IPS-18a (cell line): ENCODE data around the gene SLC12A3.
"Not testable (repeated sequence)": the region's sequence is repeated elsewhere in the genome, so short reads cannot be mapped to it uniquely, and the experiment has no call there.

ENCODE experiments used
- H3K27ac ChIP-seq: one replicate; pipeline ENCODE4 v1.5.1; 2013; ENCODE audit warnings: low read length
- H3K27me3 ChIP-seq: one replicate; pipeline ENCODE4 v1.6.1; 2013; ENCODE audit warnings: mild to moderate bottlenecking, low read length; ENCODE audit not compliant: control insufficient read depth, insufficient read depth
- H3K36me3 ChIP-seq: one replicate; pipeline ENCODE4 v1.6.1; 2013; ENCODE audit warnings: low read depth, low read length; ENCODE audit not compliant: control insufficient read depth
- H3K4me1 ChIP-seq: one replicate; pipeline ENCODE4 v1.6.1; 2013; ENCODE audit warnings: low read depth, low read length; ENCODE audit not compliant: control insufficient read depth
- H3K4me3 ChIP-seq: one replicate; pipeline ENCODE4 v1.5.1; 2013; ENCODE audit warnings: low read length
- H3K9ac ChIP-seq: one replicate; pipeline ENCODE4 v1.6.1; 2013; ENCODE audit warnings: mild to moderate bottlenecking, low read length, moderate library complexity
- H3K9me3 ChIP-seq: one replicate; pipeline ENCODE4 v1.6.1; 2013; ENCODE audit warnings: low read depth, low read length; ENCODE audit not compliant: control insufficient read depth

Gene SLC12A3

GRCh38 chr16:56931892-56932720 is 67.1 kb downstream of the SLC12A3 start, which contains the start of gene HERPUD1:
HERPUD1 (plus strand) TSS chr16:56932142; CDS start chr16:56932245, 103 bp downstream.
- Histone ChIP-seq H3K4me1 (peaks cover 21% of the 10 kb centered on the region), H3K9ac (peak within 1 kb of the TSS; percentile 80), H3K36me3 (peaks cover 21% of the 10 kb centered on the region), H3K4me3 (peak within 1 kb of the TSS; percentile 86), H3K9me3 (no peaks in the 10 kb centered on the region), H3K27me3 (no peaks in the 10 kb centered on the region), H3K27ac (peak within 1 kb of the TSS; percentile 84)

DNA sequence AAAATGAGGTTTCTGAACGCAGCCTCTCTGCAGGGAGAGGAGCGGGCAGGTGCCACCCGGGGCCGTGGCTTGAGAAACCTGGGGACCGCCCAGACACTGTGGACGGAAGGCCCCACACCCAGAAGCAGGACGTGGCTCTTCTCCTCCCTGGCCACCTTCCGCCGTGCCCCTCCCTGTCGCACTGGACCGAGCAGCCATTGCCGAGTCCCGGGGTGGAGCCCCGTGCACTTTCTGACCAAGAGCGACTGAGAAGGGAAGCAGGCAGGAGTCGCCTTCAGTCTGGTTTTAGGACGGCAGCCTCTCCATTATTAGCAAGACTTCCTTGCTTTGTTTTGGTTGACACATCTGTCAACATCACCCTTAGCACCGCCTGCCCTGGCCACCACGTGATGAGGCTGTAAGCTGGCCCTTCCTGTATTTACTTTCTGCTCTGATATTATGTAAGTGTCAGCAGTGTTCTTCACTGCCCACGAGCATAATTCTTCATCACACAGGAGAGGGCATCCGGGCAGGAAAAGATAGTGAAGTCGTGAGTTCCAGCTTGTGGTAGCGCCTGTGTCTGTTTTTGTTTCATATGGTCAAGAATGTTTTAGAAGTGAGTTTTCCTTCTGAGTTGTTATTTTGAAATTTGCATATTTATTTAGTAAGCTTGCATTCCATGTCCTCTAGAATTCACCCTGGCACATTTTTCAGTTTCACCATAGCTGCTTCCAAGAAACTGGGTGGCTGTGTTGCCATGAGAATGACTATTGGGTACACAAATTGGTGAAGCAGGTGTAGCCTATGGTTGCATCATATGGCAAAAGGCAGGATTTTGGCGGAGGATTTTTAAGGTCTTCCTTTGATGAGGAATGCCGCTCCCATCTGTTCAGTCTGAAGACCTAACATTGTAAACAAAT is 68.0 kb downstream of the SLC12A3 start:
- no peak overlapping the region for H3K27ac ChIP-seq
- H3K9me3 ChIP-seq = no peaks in the 10 kb centered on the region
- peaks cover 21% of the 10 kb centered on the region for H3K4me1 ChIP-seq
- peak overlapping the region; percentile 80 for H3K9ac ChIP-seq
- H3K36me3 ChIP-seq = peaks cover 29% of the 10 kb centered on the region
- H3K4me3 ChIP-seq = peak overlapping the region; percentile 86
- H3K27me3 ChIP-seq = no peaks in the 10 kb centered on the region

DNA sequence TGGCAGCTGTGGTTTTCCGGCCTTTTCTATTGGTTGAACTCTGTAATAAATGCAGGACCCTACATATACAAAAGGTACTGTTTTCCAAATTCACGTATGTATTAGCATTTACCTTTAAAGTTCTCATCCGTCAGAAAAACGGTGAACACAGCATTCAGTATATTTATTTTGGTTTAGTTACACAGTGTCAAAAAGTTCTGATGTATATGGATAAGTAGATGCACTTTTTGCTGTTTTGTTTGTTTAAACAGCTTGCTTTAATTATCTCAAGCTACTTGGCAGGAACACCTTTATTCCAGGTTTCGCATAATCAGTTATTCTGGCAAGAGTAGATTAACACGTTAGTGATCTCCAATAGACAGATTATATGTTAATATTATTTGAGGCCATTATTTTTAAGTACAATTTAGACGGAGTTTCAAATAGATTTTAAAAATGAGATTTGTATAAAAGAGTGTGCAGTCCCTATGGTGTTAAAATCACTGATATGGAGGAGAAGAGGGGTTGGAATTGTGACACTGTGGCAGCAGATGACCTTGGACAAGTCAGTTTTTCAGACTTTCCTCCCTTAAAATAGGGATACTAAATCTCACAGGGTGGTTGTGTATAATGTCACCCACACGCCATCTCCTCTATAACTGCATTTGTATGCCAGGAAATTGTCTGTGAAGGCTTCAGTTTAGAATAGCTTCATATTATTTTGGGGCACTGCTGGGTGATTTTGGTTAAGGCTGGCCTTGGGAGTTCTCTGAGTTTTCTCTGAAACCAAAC is 69.0 kb downstream of the SLC12A3 start:
- H3K9me3 ChIP-seq = no peaks in the 10 kb centered on the region
- peak overlapping the region; percentile 80 for H3K9ac ChIP-seq
- peaks cover 21% of the 10 kb centered on the region for H3K4me1 ChIP-seq
- H3K36me3 ChIP-seq = peaks cover 40% of the 10 kb centered on the region
- no peak overlapping the region for H3K27ac ChIP-seq
- no peaks in the 10 kb centered on the region for H3K27me3 ChIP-seq
- peak overlapping the region; percentile 86 for H3K4me3 ChIP-seq

GRCh38 chr16:56934599-56935145 is 69.7 kb downstream of the SLC12A3 start:
- not testable (repeated sequence) for H3K9ac ChIP-seq, H3K4me3 ChIP-seq, H3K27ac ChIP-seq, H3K9me3 ChIP-seq, H3K27me3 ChIP-seq
- Histone ChIP-seq H3K36me3 (peaks cover 46% of the 10 kb centered on the region), H3K4me1 (peaks cover 21% of the 10 kb centered on the region)

DNA sequence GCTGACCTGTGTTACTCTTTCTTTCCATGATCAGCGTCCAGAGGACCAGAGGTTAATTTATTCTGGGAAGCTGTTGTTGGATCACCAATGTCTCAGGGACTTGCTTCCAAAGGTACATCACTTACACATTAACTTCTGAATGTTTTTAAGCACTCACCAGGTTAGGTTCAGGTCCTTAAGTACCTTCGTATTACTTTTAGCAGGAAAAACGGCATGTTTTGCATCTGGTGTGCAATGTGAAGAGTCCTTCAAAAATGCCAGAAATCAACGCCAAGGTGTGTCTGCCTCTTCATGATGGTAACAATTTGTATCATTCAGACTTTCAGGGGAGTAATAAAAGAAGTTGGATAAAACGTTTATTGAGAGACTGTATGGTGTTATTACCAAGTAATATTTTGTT is 70.2 kb downstream of the SLC12A3 start:
- Histone ChIP-seq H3K36me3 (peaks cover 51% of the 10 kb centered on the region), H3K27ac (no peak overlapping the region), H3K4me3 (no peak overlapping the region), H3K27me3 (no peaks in the 10 kb centered on the region), H3K9me3 (no peaks in the 10 kb centered on the region), H3K9ac (no peak overlapping the region), H3K4me1 (peaks cover 21% of the 10 kb centered on the region)

DNA sequence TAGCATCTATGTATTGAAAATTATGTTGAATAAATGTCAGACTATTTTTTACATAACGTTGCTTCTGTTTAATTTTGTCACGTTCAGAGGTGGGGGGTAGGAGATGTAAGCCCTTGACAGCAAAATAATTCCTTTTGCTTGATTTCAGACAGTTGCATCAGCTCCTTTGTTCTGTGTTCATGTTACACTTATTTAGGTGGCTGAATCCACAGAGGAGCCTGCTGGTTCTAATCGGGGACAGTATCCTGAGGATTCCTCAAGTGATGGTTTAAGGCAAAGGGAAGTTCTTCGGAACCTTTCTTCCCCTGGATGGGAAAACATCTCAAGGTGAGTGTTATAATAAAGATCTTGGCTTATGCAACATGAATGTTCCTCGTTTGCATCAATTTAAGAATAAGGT is 71.5 kb downstream of the SLC12A3 start:
- H3K4me3 ChIP-seq = no peak overlapping the region
- no peaks in the 10 kb centered on the region for H3K9me3 ChIP-seq
- no peak overlapping the region for H3K27ac ChIP-seq
- H3K27me3 ChIP-seq = no peaks in the 10 kb centered on the region
- H3K4me1 ChIP-seq = peaks cover 10% of the 10 kb centered on the region
- peaks cover 61% of the 10 kb centered on the region for H3K36me3 ChIP-seq
- H3K9ac ChIP-seq = no peak overlapping the region

DNA sequence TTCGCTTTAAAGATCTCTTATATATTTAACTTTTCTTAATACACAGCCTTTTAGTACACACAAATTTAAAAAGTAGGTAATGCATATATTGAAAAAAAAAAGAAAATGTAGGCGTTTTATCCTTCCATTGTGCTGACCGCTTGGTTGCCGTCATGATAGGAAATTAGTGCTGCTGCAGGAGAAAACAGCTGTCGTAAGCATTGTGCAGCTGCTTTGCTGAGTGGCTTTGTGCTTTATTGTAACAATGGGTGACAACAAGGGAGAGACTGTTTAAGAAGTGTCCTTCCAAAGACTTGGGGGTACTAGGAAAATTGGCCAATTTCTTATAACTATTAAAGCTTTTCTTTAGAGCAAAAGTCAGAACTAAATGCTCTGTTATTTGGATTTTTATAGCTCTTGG is 71.9 kb downstream of the SLC12A3 start:
- no peak overlapping the region for H3K9ac ChIP-seq
- no peak overlapping the region for H3K4me3 ChIP-seq
- H3K36me3 ChIP-seq = peaks cover 64% of the 10 kb centered on the region
- H3K9me3 ChIP-seq = no peaks in the 10 kb centered on the region
- peaks cover 10% of the 10 kb centered on the region for H3K4me1 ChIP-seq
- no peaks in the 10 kb centered on the region for H3K27me3 ChIP-seq
- H3K27ac ChIP-seq = no peak overlapping the region

DNA sequence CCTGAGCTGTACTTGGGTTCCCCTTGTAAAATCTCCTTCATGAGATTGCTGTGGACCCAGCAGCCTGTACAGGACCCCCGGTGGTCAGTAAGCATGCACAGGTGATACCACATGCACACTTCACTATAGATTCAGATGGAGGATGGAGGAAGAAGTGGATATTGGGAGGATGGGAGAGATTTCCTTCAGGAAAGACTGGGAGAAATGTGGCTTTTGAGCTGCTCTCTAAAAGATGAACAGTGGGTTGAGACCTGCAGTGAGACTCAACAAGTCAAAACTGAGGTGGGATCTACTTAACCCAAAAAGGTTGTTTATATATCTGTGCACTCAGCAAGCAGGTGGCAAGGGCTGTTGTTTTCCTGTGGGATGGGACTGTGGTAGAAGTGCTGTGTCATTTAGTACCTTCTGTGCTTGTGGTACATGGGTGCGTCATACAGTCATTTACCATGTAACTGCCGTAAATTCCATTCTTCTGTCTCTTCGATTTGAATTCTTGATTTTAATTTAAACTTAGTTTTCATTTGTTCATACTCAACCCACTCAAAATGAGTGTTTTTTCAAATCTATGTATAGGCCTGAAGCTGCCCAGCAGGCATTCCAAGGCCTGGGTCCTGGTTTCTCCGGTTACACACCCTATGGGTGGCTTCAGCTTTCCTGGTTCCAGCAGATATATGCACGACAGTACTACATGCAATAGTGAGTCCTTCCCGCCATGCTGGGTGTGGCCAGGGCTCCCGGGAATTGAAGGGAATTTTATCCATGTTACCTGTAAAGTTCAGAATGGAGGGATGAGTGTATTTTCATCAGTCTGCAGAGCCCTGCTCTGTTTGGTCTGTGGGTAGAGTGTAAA is 73.9 kb downstream of the SLC12A3 start:
- Histone ChIP-seq H3K27me3 (no peaks in the 10 kb centered on the region), H3K4me1 (peaks cover under 1% of the 10 kb centered on the region), H3K36me3 (peaks cover 84% of the 10 kb centered on the region), H3K27ac (no peak overlapping the region), H3K4me3 (no peak overlapping the region), H3K9ac (no peak overlapping the region), H3K9me3 (no peaks in the 10 kb centered on the region)

GRCh38 chr16:56939801-56940200 is 74.8 kb downstream of the SLC12A3 start:
- Histone ChIP-seq H3K4me3 (no peak overlapping the region), H3K9ac (no peak overlapping the region), H3K27me3 (no peaks in the 10 kb centered on the region), H3K9me3 (no peaks in the 10 kb centered on the region), H3K4me1 (no peaks in the 10 kb centered on the region), H3K36me3 (peaks cover 91% of the 10 kb centered on the region), H3K27ac (no peak overlapping the region)

- Histone ChIP-seq H3K27me3 (no peaks in the 10 kb centered on the region), H3K4me1 (no peaks in the 10 kb centered on the region), H3K27ac (no peak overlapping the region), H3K9me3 (no peaks in the 10 kb centered on the region), H3K4me3 (no peak overlapping the region), H3K36me3 (peaks cover 88% of the 10 kb centered on the region), H3K9ac (no peak overlapping the region)
These were observed 76.1 kb downstream of the SLC12A3 start for GRCh38 chr16:56941092-56941491.
